ENCODE measurements around the gene ADAM29. TPM values are rescaled to one million over a fixed set of nuclear protein-coding genes. Genes with fewer than 3 reads are reported as not detected.

Gene ADAM29
- total and polyA plus RNA-seq, 2 donors (not counting 1 experiment from before 2014, with no cell fraction given): not detected

GRCh38 chr4:174989791-174990190 lies 71.6 kb downstream of the ADAM29 start:
- no peak overlapping the region for H3K9ac ChIP-seq (ENCODE audit: low read length)
- ATAC-seq (ENCODE audit: low read depth): no peak
- WGBS (ENCODE audit: insufficient coverage): 92% methylated on average over 8 of the region's 8 CpGs
- no peak overlapping the region for H3K27ac ChIP-seq (ENCODE audit: low read length in 2 of 2)
- no peaks in the 10 kb centered on the region for H3K27me3 ChIP-seq (replicated peaks in 1 of 4; ENCODE audit: control extremely low read depth in 1 of 4, control insufficient read depth in 3 of 4, insufficient read depth in 4 of 4, low read length in 3 of 4)
- no peak overlapping the region for H3K27ac Mint-ChIP-seq
- H2AFZ ChIP-seq (ENCODE audit: insufficient read depth, low read depth, low read length, poor library complexity, severe bottlenecking): no peak overlapping the region
- H3K27me3 Mint-ChIP-seq: no peaks in the 10 kb centered on the region
- H3K79me2 ChIP-seq (ENCODE audit: control insufficient read depth, insufficient read depth, low read length): no peaks in the 10 kb centered on the region
- no peaks in the 10 kb centered on the region for H3K4me1 Mint-ChIP-seq
- peaks cover 0 to 7% (median 6%) of the 10 kb centered on the region in 3 donors for H3K9me3 ChIP-seq (ENCODE audit: control extremely low read depth in 1 of 3, control insufficient read depth in 2 of 3, insufficient read depth in 1 of 3, low read length in 2 of 3)
- H4K20me1 ChIP-seq (ENCODE audit: control insufficient read depth, insufficient read depth, low read length, poor library complexity, severe bottlenecking): no peaks in the 10 kb centered on the region
- CTCF ChIA-PET: no interaction called here
- H3K4me3 Mint-ChIP-seq: no peak overlapping the region
- intact Hi-C loops (cut with micrococcal nuclease): no loop called here
- no peak overlapping the region for H3K4me2 ChIP-seq (replicated peaks; ENCODE audit: low read depth, low read length, poor library complexity, severe bottlenecking)
- TF ChIP-seq CTCF (IDR thresholded peaks at IDR 0.05) (no peak), EZH2 (IDR thresholded peaks at IDR 0.05; ENCODE audit: borderline replicate concordance, insufficient read depth, low read depth, low read length, poor library complexity, severe bottlenecking) (no peak)
- H3K9me3 Mint-ChIP-seq (ENCODE audit: insufficient read depth): peaks cover 8% of the 10 kb centered on the region
- POLR2A ChIA-PET: no interaction called here
- no peaks in the 10 kb centered on the region for H3K4me1 ChIP-seq (ENCODE audit: control insufficient read depth in 2 of 2, insufficient read depth in 2 of 2, low read length in 2 of 2)
- no peaks in the 10 kb centered on the region for H3K36me3 ChIP-seq (replicated peaks in 1 of 2; ENCODE audit: control extremely low read depth in 1 of 2, control insufficient read depth in 1 of 2, extremely low read depth in 1 of 2, insufficient read depth in 2 of 2, low read length in 1 of 2)
- no peak for DNase-seq
- no peak overlapping the region for H3K4me3 ChIP-seq (ENCODE audit: control extremely low read depth in 1 of 5, extremely low read depth in 1 of 5, insufficient read depth in 1 of 5, low read depth in 2 of 5, low read length in 4 of 5)

DNA sequence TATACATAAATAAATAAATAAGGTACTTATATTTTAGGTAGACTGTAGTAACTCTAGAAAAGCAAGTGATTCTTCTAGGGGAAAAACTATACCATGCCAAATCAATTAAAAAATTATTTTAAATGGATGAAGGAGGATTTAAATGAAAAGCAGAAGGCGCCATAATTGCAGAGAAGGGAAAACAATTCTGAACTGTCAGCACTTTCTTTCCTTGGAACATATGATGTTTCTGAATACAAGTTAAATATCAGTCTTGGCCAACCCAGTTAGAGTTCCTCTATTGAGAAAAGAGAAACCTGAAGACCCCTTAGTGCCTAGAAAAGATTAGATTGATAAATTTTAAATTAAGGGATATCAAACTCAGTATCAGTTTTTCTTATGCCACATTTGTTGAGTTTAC lies 75.8 kb downstream of the ADAM29 start:
- no CpG with 5 or more reads among the region's 1 CpG for WGBS (ENCODE audit: insufficient coverage)
- Histone ChIP-seq H3K27ac (ENCODE audit: low read length in 2 of 2) (no peak overlapping the region), H3K9me3 (ENCODE audit: control extremely low read depth in 1 of 3, control insufficient read depth in 2 of 3, insufficient read depth in 1 of 3, low read length in 2 of 3) (no peaks in the 10 kb centered on the region), H3K4me3 (ENCODE audit: control extremely low read depth in 1 of 5, extremely low read depth in 1 of 5, insufficient read depth in 1 of 5, low read depth in 2 of 5, low read length in 4 of 5) (no peak overlapping the region), H3K79me2 (ENCODE audit: control insufficient read depth, insufficient read depth, low read length) (no peaks in the 10 kb centered on the region), H4K20me1 (ENCODE audit: control insufficient read depth, insufficient read depth, low read length, poor library complexity, severe bottlenecking) (no peaks in the 10 kb centered on the region), H3K9ac (ENCODE audit: low read length) (no peak overlapping the region), H2AFZ (ENCODE audit: insufficient read depth, low read depth, low read length, poor library complexity, severe bottlenecking) (no peak overlapping the region), H3K4me2 (replicated peaks; ENCODE audit: low read depth, low read length, poor library complexity, severe bottlenecking) (no peak overlapping the region), H3K36me3 (replicated peaks in 1 of 2; ENCODE audit: control extremely low read depth in 1 of 2, control insufficient read depth in 1 of 2, extremely low read depth in 1 of 2, insufficient read depth in 2 of 2, low read length in 1 of 2) (no peaks in the 10 kb centered on the region), H3K27me3 (replicated peaks in 1 of 4; ENCODE audit: control extremely low read depth in 1 of 4, control insufficient read depth in 3 of 4, insufficient read depth in 4 of 4, low read length in 3 of 4) (no peaks in the 10 kb centered on the region), H3K4me1 (ENCODE audit: control insufficient read depth in 2 of 2, insufficient read depth in 2 of 2, low read length in 2 of 2) (no peaks in the 10 kb centered on the region)
- Mint-ChIP-seq H3K4me1 (peaks cover 3% of the 10 kb centered on the region), H3K4me3 (no peak overlapping the region), H3K9me3 (ENCODE audit: insufficient read depth) (peaks cover 1% of the 10 kb centered on the region), H3K27ac (no peak overlapping the region), H3K27me3 (no peaks in the 10 kb centered on the region)
- POLR2A ChIA-PET: no interaction called here
- intact Hi-C loops (cut with micrococcal nuclease): no loop called here
- ATAC-seq (ENCODE audit: low read depth) (no peak), DNase-seq (no peak)
- CTCF ChIA-PET: no interaction called here
- no peak for TF ChIP-seq CTCF (IDR thresholded peaks at IDR 0.05)
- TF ChIP-seq EZH2 (IDR thresholded peaks at IDR 0.05; ENCODE audit: borderline replicate concordance, insufficient read depth, low read depth, low read length, poor library complexity, severe bottlenecking): no peak
